ENCODE data around the gene PPIF.

GRCh38 chr10:79328737-79329504, 18.3 kb upstream of the PPIF start:
- TF ChIP-seq POLR2A (IDR thresholded peaks at IDR 0.05) (no peak), CTCF (IDR thresholded peaks at IDR 0.05) (no peak), POLR2AphosphoS5 (IDR thresholded peaks at IDR 0.05) (no peak)

All from breast epithelium (tissue), 3 donors.